Endothelial cell of umbilical vein (primary cell): ENCODE data around the gene SNX24.
"Not testable (repeated sequence)": the region's sequence is repeated elsewhere in the genome, so short reads cannot be mapped to it uniquely, and the experiment has no call there.

Experiments
- EZH2 ChIP-seq: IDR thresholded peaks from 2 replicates; pipeline ENCODE4 v1.6.1; 2012; ENCODE audit warnings: borderline replicate concordance, low read depth, mild to moderate bottlenecking, moderate library complexity, low read length, inconsistent platforms; ENCODE audit not compliant: severe bottlenecking
- MYC ChIP-seq: IDR thresholded peaks from one replicate; pipeline ENCODE4 v1.6.1; 2011; ENCODE audit warnings: mild to moderate bottlenecking, low read depth, low read length
- POLR2A ChIP-seq: IDR thresholded peaks from 2 replicates; pipeline ENCODE4 v1.6.1; 2012; ENCODE audit warnings: low read depth, mild to moderate bottlenecking, control low read depth, low read length
- POLR2AphosphoS5 ChIP-seq: IDR thresholded peaks from 2 replicates; pipeline ENCODE4 v1.6.1; 2012; ENCODE audit warnings: low read depth, mild to moderate bottlenecking, control low read depth, low read length, moderate library complexity; ENCODE audit not compliant: insufficient read depth
- TF ChIP-seq, protein P1 (sequence below), 2 donors: IDR thresholded peaks; 1 replicate in 1 of 2; 2 replicates in 1 of 2; pipeline ENCODE4 v1.5.1; 2011; ENCODE audit warnings: low read length in 2 of 2, mild to moderate bottlenecking in 2 of 2, moderate library complexity in 2 of 2, control low read depth in 1 of 2, inconsistent platforms in 1 of 2, low read depth in 1 of 2; ENCODE audit not compliant: insufficient read depth in 1 of 2; ENCODE audit errors: extremely low read depth in 1 of 2

DNA sequence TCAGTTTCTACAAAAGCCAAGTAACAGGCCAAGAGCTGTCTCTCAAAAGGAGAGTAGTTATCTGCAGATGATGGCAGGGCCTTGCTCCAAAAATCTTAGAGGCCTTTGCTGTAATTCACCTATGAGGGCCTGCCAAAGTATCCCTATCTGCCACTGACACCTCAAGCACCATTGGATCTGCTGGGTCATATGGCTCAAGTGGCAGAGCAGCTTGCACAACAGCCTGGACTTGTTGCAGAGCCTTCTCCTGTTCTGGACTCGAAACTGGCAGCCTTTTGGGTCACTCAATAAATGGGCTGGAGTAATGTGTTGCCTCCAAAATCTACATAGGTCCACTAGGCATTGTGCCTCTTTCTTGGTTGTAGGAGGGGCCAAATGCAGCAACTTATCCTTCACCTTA, 128.3 kb downstream of the SNX24 start:
- TF ChIP-seq EZH2, MYC, POLR2AphosphoS5, POLR2A: not testable (repeated sequence)
- TF ChIP-seq, protein P1, sequence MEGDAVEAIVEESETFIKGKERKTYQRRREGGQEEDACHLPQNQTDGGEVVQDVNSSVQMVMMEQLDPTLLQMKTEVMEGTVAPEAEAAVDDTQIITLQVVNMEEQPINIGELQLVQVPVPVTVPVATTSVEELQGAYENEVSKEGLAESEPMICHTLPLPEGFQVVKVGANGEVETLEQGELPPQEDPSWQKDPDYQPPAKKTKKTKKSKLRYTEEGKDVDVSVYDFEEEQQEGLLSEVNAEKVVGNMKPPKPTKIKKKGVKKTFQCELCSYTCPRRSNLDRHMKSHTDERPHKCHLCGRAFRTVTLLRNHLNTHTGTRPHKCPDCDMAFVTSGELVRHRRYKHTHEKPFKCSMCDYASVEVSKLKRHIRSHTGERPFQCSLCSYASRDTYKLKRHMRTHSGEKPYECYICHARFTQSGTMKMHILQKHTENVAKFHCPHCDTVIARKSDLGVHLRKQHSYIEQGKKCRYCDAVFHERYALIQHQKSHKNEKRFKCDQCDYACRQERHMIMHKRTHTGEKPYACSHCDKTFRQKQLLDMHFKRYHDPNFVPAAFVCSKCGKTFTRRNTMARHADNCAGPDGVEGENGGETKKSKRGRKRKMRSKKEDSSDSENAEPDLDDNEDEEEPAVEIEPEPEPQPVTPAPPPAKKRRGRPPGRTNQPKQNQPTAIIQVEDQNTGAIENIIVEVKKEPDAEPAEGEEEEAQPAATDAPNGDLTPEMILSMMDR (IDR thresholded peaks at IDR 0.05; ENCODE audit: extremely low read depth in 1 of 2, insufficient read depth in 1 of 2, low read depth in 1 of 2, low read length in 2 of 2) = not testable (repeated sequence)
